GM10266 (cell line): ENCODE data around the gene SRRM1.

Source experiments
- DNase-seq: peaks from one replicate; pipeline ENCODE4 v3.0.0; 2012; ENCODE audit errors: extremely low spot score
- TF ChIP-seq, protein P1 (sequence below): IDR thresholded peaks from 2 replicates; pipeline ENCODE4 v1.5.1; 2012; ENCODE audit warnings: mild to moderate bottlenecking, low read depth; ENCODE audit not compliant: control insufficient read depth, insufficient read depth; ENCODE audit errors: missing control alignments

SRRM1 gene

DNA sequence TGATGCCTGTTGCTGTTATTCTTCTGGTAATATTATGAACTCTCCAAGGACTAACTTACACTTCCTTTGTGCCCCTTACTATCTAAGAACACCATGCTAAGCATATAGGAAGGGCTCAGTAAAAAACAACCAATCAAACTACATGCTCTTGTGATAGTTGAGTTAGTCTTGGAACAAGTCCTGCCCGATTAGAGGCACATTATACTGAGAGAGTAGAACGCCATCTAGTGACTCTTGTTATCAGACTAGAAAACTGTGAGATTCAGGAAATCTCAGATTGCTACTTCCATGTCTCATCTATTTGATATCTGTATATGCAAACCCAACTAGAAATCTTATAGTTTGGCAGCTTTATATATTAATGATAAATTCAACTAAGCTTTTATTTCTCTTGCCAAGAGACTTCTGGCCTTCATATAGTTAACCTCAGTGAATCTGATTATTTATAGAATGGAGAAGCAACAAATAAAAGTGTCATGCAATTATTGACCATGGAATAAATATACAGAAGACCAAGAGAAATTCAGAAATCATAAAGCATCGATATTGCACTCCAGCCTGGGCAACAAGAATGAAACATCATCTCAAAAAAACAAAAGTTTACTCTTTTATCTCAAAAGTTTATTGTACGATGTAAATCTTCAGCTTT, 7.8 kb upstream of the SRRM1 start:
- TF ChIP-seq, protein P1, sequence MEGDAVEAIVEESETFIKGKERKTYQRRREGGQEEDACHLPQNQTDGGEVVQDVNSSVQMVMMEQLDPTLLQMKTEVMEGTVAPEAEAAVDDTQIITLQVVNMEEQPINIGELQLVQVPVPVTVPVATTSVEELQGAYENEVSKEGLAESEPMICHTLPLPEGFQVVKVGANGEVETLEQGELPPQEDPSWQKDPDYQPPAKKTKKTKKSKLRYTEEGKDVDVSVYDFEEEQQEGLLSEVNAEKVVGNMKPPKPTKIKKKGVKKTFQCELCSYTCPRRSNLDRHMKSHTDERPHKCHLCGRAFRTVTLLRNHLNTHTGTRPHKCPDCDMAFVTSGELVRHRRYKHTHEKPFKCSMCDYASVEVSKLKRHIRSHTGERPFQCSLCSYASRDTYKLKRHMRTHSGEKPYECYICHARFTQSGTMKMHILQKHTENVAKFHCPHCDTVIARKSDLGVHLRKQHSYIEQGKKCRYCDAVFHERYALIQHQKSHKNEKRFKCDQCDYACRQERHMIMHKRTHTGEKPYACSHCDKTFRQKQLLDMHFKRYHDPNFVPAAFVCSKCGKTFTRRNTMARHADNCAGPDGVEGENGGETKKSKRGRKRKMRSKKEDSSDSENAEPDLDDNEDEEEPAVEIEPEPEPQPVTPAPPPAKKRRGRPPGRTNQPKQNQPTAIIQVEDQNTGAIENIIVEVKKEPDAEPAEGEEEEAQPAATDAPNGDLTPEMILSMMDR: peak; percentile 63
- peak; percentile 66 for DNase-seq

DNA sequence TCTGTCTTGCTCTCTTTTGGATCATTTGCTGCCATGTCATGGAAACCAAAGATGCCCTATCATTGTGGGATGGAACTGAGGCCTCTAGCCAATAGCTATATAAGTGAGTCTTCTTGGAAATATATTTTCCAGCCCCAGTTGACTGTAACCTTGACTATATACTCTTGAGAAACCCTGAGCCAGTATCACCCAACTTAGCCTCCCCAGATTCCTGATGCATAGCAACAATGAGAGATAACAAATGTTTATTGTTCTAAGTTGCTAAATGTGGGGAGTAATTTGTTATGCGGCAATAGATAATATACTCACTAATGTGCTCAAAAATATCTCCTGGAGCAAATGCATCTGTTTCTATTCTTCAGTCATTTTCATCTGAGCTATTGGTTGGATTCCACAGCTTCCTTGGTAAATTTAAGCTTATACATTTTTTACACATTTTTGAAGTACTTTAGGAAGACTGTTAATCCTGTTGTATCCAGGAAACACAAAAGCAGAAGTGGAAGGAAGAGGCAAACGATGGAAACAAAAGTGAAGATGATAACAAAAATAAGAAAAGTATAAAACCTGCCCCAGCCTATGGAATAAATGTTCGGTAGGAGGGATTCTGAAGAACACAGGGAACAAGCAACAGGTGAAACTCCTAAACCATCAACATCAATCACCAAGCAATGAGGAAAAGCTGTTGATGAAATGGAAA, 6.3 kb upstream of the SRRM1 start:
- TF ChIP-seq, protein P1: no peak
- no peak for DNase-seq

DNA sequence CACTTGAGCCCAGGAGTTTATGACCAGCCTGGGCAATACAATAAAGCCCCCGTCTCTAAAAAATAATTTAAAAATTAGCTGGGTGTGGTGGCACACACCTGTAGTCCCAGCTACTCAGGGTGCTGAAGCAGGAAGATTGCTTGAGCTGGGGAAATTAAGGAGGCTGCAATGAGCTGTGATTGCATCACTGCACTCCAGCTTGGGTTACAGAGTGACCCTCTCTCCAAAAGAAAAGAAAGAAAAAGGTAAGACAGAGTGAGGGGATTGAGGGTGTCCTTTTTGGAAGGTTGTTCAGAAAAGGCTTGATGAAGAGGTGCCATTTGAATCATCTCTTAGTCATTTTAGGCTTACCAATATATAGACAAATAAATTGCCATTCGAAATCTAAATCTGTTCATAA, 4.0 kb upstream of the SRRM1 start:
- DNase-seq: no peak
- TF ChIP-seq, protein P1: no peak

DNA sequence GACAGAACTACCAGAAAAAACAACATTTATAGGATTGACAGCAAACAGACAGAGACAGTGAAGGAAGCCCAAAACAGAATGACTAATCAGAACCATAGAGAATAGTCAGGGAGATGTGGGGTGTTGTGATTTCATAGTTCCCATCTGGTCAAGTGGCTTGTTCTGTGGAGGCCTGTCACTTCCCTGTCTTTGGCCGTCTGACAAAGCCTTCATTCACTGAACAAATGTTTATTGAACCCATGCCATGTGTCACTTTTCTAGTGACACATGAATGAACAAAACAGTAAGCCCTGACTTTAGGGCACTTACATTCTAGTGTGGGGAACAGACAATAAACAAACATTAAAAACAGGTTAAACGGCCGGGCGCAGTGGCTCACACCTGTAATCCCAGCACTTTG, 3.2 kb upstream of the SRRM1 start:
- no peak for DNase-seq
- TF ChIP-seq, protein P1: no peak

DNA sequence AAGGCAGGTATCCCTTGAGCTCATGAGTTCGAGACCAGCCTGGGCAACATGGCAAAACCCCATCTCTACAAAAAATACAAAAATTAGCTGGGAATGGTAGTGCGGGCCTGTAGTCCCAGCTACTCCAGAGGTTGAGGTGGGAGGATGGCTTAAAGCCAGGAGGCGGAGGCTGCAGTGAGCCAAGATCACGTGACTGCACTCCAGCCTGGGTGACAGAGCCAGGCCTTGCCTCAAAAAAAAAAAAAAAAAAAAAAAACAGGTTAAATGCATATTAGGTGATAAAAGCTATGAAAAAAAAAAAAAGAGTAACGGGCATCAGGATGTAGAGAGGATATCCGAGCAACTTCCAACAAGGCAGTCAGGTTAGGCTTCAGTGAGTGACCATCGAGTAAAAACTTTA, 2.8 kb upstream of the SRRM1 start:
- TF ChIP-seq, protein P1: no peak
- no peak for DNase-seq

DNA sequence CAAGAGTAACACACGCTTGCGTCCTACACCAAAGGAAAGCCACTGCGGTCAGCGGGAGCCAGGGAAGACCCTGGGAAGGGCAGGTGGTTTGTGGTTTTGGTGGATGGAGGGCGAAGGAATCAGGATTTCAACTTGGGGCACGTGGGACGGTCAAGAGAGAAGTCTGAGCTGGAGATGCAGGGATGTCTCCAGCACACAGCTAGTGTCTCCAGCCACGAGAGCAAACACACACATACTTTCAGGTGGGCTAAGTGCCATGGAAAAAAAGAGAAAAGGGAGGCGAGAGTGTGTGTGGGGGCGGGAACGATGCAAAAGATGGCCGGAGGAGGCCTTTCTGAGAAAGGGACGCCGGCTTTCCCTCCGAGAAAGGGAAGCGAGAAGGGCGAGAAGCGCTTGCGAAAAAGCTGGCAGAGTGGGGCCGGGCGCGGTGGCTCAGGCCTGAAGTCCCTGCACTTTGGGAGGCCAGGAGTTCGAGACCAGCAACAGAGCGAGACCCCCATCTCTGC, 1.4 kb upstream of the SRRM1 start:
- DNase-seq: peak; percentile 43
- TF ChIP-seq, protein P1: no peak

DNA sequence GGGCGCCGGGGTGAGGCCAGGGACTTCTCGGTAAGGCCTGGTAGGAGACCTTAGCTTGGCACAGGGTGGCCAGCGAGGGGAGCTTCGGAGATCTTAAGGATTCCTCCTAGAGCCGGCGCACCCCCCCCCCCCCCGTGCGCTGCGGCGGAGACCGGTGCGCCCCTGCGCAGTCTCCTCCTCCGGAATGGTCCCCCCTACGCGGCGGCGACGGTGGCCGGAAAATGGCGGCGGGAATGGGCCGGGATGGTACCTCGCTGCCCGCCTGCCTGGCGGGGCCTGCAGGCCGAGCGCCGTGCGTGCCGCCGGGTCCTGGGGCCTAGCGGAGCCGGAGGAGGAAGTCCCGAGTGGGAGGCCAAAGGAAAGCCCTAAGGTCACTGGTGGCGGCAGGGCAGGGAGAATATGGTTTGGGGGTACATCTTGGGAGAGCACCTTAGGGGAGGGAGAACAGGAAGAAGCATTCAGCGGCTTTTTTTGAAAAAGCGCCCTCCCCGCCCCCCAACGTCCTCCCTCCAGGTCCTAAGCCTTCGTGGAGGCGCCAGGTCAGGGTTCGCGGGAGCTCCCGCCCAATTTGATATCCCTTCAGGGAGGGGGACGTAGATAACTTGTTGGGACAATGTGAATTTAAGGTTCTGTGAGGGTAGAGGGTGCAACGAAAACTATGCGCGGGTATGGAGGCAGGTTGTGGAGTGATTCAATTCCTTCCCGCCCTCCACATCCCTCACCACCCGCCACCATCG, 429 bp downstream of the SRRM1 start:
- TF ChIP-seq, protein P1: no peak
- DNase-seq: peak; percentile 51
